ENCODE data around the gene AFP. TPM values are rescaled to one million over a fixed set of nuclear protein-coding genes. Genes with fewer than 3 reads are reported as not detected.

The AFP gene
- total and polyA plus RNA-seq, 2 of the 8 experiments (the other 6 are each of a cell fraction or from before 2014, with no cell fraction given) = 6.1 to 10.4 TPM

DNA sequence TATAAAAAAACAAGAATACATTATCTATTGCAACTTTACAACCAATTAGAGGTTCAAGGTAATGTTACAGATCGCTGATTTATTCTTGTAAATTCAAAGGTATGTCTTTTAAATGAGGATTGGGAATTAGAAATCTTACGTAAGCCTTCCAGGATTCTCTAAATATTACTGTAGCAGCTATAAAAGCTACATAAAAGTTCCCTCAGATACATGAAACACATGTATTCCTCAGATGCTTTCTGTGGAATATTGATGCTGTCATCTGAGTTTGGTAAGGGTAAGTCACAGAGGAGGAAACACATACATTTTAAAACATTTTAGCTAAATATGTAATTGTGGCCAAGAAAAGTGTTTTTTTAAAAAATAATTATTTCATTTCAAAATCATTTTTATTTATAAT is 3.4 kb downstream of the AFP start:
- FAIRE-seq (no peak), DNase-seq (ENCODE audit: low read depth in 1 of 2, low spot score in 2 of 2) (no peak)
- Histone ChIP-seq H3K56ac (replicated peaks; ENCODE audit: insufficient read length, low read depth, low read length) (no peak overlapping the region), H3K4ac (replicated peaks; ENCODE audit: insufficient read length, low read depth, low read length) (no peak overlapping the region), H2BK20ac (ENCODE audit: low read length) (no peak overlapping the region), H3K9ac (replicated peaks in 1 of 4; ENCODE audit: extremely low read depth in 1 of 4, low read depth in 3 of 4, low read length in 3 of 4) (no peak overlapping the region), H4K91ac (replicated peaks; ENCODE audit: insufficient read length, low read length) (no peak overlapping the region), H3K14ac (ENCODE audit: insufficient read length) (no peak overlapping the region), H3K27ac (ENCODE audit: low read depth, low read length) (no peak overlapping the region), H4K5ac (ENCODE audit: insufficient read length, low read depth, low read length) (no peak overlapping the region), H2BK120ac (replicated peaks; ENCODE audit: low read depth, low read length) (no peak overlapping the region), H3K18ac (ENCODE audit: extremely low read depth, low read length) (no peak overlapping the region), H2BK15ac (ENCODE audit: low read length) (no peak overlapping the region), H3K4me1 (replicated peaks in 1 of 4; ENCODE audit: control insufficient read depth in 3 of 4, insufficient read depth in 4 of 4, low read length in 3 of 4) (no peaks in the 10 kb centered on the region), H2AK5ac (ENCODE audit: low read depth, low read length) (no peak overlapping the region), H3K23me2 (ENCODE audit: low read depth, low read length) (no peaks in the 10 kb centered on the region), H3K4me3 (ENCODE audit: extremely low read depth in 1 of 4, insufficient read depth in 2 of 4, low read depth in 3 of 4, low read length in 4 of 4) (no peak overlapping the region), H2AFZ (ENCODE audit: low read length) (no peak overlapping the region), H3K79me1 (ENCODE audit: low read depth, low read length) (no peaks in the 10 kb centered on the region), H3K9me3 (ENCODE audit: insufficient read depth in 2 of 2, low read depth in 1 of 2, low read length in 1 of 2) (no peaks in the 10 kb centered on the region), H3K4me2 (ENCODE audit: insufficient read depth in 1 of 2, low read depth in 2 of 2, low read length in 2 of 2) (no peak overlapping the region), H3K79me2 (ENCODE audit: control insufficient read depth in 1 of 2, insufficient read depth in 2 of 2, low read length in 2 of 2) (no peaks in the 10 kb centered on the region), H3K36me3 (ENCODE audit: control insufficient read depth in 2 of 4, insufficient read depth in 4 of 4, low read length in 3 of 4) (no peaks in the 10 kb centered on the region), H2BK5ac (ENCODE audit: low read depth, low read length) (no peak overlapping the region), H4K20me1 (replicated peaks in 1 of 2; ENCODE audit: control insufficient read depth in 1 of 2, insufficient read depth in 2 of 2, low read length in 2 of 2) (no peaks in the 10 kb centered on the region), H4K8ac (ENCODE audit: extremely low read depth, insufficient read depth, low read length) (no peak overlapping the region), H3K27me3 (replicated peaks in 1 of 4; ENCODE audit: control insufficient read depth in 3 of 4, extremely low read depth in 1 of 4, insufficient read depth in 3 of 4, low read length in 3 of 4) (no peaks in the 10 kb centered on the region), H2BK12ac (ENCODE audit: low read depth, low read length) (no peak overlapping the region), H3K23ac (ENCODE audit: insufficient read length) (no peak overlapping the region)
- TF ChIP-seq, protein P1, sequence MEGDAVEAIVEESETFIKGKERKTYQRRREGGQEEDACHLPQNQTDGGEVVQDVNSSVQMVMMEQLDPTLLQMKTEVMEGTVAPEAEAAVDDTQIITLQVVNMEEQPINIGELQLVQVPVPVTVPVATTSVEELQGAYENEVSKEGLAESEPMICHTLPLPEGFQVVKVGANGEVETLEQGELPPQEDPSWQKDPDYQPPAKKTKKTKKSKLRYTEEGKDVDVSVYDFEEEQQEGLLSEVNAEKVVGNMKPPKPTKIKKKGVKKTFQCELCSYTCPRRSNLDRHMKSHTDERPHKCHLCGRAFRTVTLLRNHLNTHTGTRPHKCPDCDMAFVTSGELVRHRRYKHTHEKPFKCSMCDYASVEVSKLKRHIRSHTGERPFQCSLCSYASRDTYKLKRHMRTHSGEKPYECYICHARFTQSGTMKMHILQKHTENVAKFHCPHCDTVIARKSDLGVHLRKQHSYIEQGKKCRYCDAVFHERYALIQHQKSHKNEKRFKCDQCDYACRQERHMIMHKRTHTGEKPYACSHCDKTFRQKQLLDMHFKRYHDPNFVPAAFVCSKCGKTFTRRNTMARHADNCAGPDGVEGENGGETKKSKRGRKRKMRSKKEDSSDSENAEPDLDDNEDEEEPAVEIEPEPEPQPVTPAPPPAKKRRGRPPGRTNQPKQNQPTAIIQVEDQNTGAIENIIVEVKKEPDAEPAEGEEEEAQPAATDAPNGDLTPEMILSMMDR (IDR thresholded peaks at IDR 0.05; ENCODE audit: control extremely low read depth in 1 of 3, insufficient read depth in 1 of 3, low read depth in 1 of 3, low read length in 3 of 3) = no peak
- TF ChIP-seq CHD2 (IDR thresholded peaks at IDR 0.05; ENCODE audit: low read length) (no peak), TAF1 (IDR thresholded peaks at IDR 0.05; ENCODE audit: low read depth, low read length) (no peak)
- POLR2A ChIA-PET (ENCODE audit: partially characterized antibody) = no interaction called here
- CTCF ChIA-PET (ENCODE audit: partially characterized antibody) = interaction anchor here (1.5 to 1.9 kb wide), 2 partner anchors 11 to 61 kb away, joined by 3 to 10 read pairs; no protein-coding TSS in a partner anchor
- WGBS, 2 experiments (ENCODE audit: extremely low coverage in 1 of 2, insufficient coverage in 1 of 2, insufficient read length in 1 of 2, insufficient replicate concordance in 2 of 2, low coverage in 1 of 2, low lambda C conversion rate in 2 of 2, missing lambda C conversion rate in 1 of 2) = 91% methylated on average over 2 of the region's 2 CpGs; no CpG with 5 or more reads in 1 of the 2 experiments
